ENCODE measurements around the gene GPS1.
A peak's percentile ranks its signal among the peaks of the same experiment; 100 is the strongest.

Gene GPS1

DNA sequence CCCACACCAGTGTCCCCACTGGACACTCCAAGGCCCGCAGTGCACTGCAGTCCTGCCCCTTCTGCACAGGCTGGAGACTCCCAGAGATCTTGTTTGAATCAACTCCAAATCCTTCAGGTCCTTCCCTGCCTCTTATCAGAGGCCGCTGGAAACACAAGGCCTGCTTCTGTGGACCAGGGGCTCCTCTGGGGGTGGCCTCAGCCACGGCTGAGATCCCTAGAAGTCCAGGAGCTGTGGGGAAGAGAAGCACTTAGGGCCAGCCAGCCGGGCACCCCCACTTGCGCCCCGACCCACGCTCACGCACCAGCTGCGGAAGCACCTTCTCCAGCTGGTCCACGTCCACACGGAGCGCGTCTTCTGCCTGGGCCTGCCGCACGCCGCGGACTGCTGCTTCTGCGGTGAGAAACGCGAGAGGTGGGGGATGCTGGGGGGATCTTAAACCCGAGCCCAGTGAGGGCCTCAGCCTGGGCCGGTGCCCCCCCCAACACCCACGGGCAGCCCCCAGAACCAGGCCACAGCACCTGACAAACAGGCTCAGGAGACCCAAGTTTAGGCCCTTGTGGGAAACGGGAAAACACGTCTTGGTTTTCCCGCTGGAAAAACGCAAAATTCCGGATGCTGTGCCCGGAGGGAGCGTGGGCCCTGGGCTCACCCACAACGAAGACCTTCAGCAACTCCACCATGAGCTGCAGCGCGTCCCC lies 32.6 kb upstream of the GPS1 start:
- DNase-seq (no peak), ATAC-seq (replicated peaks) (no peak)
- Mint-ChIP-seq H3K36me3 (peaks cover 3 to 4% of the 10 kb centered on the region in 2 donors), H3K4me1 (peaks cover 22 to 31% of the 10 kb centered on the region in 2 donors), H3K9me3 (no peaks in the 10 kb centered on the region), H3K27me3 (no peaks in the 10 kb centered on the region), H3K27ac (no peak overlapping the region), H3K4me3 (no peak overlapping the region)

- H3K4me3 Mint-ChIP-seq, result peak overlapping the region in 1 of 2 donors; percentile 23
- H3K27ac Mint-ChIP-seq, result no peak overlapping the region
- DNase-seq, result peak; percentile 51
Observed at GRCh38 chr17:82019690-82020571, 31.8 kb upstream of the GPS1 start.

GRCh38 chr17:82020572-82021106 lies 31.1 kb upstream of the GPS1 start:
- Mint-ChIP-seq H3K27me3 (no peaks in the 10 kb centered on the region), H3K36me3 (peaks cover 5 to 7% of the 10 kb centered on the region in 2 donors), H3K27ac (no peak overlapping the region), H3K9me3 (no peaks in the 10 kb centered on the region), H3K4me1 (peaks cover 23 to 33% of the 10 kb centered on the region in 2 donors), H3K4me3 (peak overlapping the region in 1 of 2 donors; percentile 23)
- DNase-seq (no peak), ATAC-seq (replicated peaks) (no peak)

More at GRCh38 chr17:82019690-82020571, 31.8 kb upstream of the GPS1 start:
- Mint-ChIP-seq H3K36me3 (peaks cover 3 to 4% of the 10 kb centered on the region in 2 donors), H3K4me1 (peaks cover 23 to 33% of the 10 kb centered on the region in 2 donors), H3K27me3 (no peaks in the 10 kb centered on the region), H3K9me3 (no peaks in the 10 kb centered on the region)
- ATAC-seq (replicated peaks), result no peak

DNA sequence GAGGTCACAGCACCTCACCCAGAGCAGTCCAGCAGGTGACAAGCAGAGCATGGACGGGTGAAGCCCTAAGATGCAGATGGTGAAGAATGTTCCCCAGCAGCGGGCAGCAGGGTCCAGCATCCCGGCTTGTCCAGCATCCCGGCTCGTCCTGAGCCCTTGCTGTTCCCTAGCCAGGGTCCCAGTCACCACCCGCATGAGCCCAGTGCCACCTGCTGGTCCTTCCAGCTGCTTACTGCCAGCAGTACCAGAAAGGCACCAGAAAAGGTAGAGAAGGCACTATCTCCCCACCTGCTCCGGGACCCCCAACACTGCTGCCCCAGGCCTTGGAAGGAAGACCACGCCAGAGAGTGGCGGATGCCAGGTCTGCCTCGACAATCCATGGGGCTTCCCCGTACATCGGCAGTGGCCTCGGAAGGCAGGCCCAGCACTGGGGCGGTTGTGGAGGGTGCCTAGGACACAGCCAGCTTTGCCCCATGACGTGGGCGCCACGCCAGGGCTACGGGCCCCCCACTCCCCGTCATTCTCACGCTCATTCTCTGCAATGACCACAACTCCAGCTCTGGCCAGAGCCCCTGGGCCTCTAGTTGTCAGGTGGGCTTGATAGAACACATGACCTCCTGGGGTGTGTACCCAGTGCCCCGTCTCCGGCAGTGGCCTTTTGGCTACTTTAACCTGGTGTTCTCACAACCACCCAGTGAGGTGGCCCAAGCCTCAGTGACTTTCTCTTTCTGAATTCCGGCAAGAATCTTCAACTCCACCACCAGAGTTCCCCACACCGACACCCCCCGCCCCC lies 30.4 kb upstream of the GPS1 start:
- Mint-ChIP-seq H3K27ac (no peak overlapping the region), H3K4me3 (peak overlapping the region; percentile 88 to 91), H3K9me3 (no peaks in the 10 kb centered on the region), H3K4me1 (peaks cover 23 to 33% of the 10 kb centered on the region in 2 donors), H3K36me3 (peaks cover 7 to 9% of the 10 kb centered on the region in 2 donors), H3K27me3 (no peaks in the 10 kb centered on the region)
- DNase-seq, result peak; percentile 40
- ATAC-seq (replicated peaks), result no peak

GRCh38 chr17:82021900-82022309 lies 29.8 kb upstream of the GPS1 start:
- Mint-ChIP-seq H3K36me3 (peaks cover 7 to 14% of the 10 kb centered on the region in 2 donors), H3K9me3 (no peaks in the 10 kb centered on the region), H3K27ac (peak overlapping the region; percentile 14), H3K4me3 (peak overlapping the region; percentile 88 to 91), H3K4me1 (peaks cover 23 to 33% of the 10 kb centered on the region in 2 donors), H3K27me3 (peaks cover 0 to under 1% of the 10 kb centered on the region in 2 donors)
- DNase-seq (no peak), ATAC-seq (replicated peaks) (no peak)

DNA sequence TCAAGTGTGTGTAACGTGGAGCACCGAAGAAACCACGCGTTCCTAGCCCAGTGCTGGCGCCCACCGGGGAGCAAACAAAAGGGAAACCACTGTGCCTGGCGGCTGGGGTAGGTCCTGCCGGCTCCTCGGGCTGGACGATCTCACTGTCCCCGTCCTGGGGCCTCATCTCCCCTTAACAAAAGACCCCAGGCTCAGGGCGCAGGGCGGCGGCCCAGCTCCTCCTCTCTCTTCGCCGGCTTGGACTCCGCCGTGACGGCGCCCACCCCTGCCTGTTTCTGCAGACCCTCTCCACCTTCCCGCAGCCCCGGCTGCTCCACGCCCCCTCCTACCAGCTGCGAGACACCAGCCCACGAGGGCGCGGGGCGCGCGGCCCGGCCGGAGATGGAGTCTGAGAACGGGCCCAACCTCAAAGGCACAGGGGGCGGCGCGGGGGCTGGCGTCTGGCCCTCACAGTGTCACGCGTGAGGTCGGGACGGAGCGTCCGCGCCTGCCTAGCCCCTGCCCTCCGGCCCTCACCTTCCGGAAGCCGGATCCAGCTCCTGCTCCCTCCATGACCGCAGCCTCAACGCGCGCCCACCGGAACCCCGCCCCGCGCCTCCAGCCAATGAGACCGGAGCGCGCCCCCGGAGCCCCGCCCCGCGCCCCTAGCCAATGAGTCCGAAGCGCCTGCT lies 29.3 kb upstream of the GPS1 start, which contains the start of gene CENPX:
TSS of gene CENPX (minus strand) at position 569 of the 671 bp plus-strand sequence. CDS start at position 552, 17 bp downstream.
- Mint-ChIP-seq H3K9me3 (no peaks in the 10 kb centered on the region), H3K27me3 (peaks cover 0 to 6% of the 10 kb centered on the region in 2 donors), H3K4me1 (peaks cover 23 to 33% of the 10 kb centered on the region in 2 donors), H3K36me3 (peaks cover 13 to 19% of the 10 kb centered on the region in 2 donors), H3K4me3 (peak within 1 kb of the TSS; percentile 88 to 91), H3K27ac (peak within 1 kb of the TSS; percentile 76)
- ATAC-seq (replicated peaks) (peak; percentile 16 to 21), DNase-seq (no peak)

- Mint-ChIP-seq H3K27ac (peak within 1 kb of the TSS; percentile 76), H3K36me3 (peaks cover 15 to 22% of the 10 kb centered on the region in 2 donors)
Observed at GRCh38 chr17:82022981-82023446, 28.7 kb upstream of the GPS1 start, which contains the start of gene LRRC45. Gene LRRC45 (plus strand): TSS chr17:82023305. CDS start chr17:82023644, 339 bp downstream.

GRCh38 chr17:82023447-82024241 lies 28.1 kb upstream of the GPS1 start:
- DNase-seq (no peak), ATAC-seq (replicated peaks) (peak; percentile 2 to 5)
- Mint-ChIP-seq H3K4me1 (peaks cover 23 to 33% of the 10 kb centered on the region in 2 donors), H3K4me3 (peak overlapping the region; percentile 81 to 91), H3K27me3 (peaks cover 0 to 13% of the 10 kb centered on the region in 2 donors), H3K27ac (no peak overlapping the region), H3K9me3 (no peaks in the 10 kb centered on the region), H3K36me3 (peaks cover 15 to 22% of the 10 kb centered on the region in 2 donors)

More at GRCh38 chr17:82022981-82023446, 28.7 kb upstream of the GPS1 start, which contains the start of gene LRRC45:
- H3K4me1 Mint-ChIP-seq, result peaks cover 23 to 33% of the 10 kb centered on the region in 2 donors
- H3K9me3 Mint-ChIP-seq, result no peaks in the 10 kb centered on the region
- H3K27me3 Mint-ChIP-seq, result peaks cover 0 to 11% of the 10 kb centered on the region in 2 donors
- peak within 1 kb of the TSS; percentile 88 to 91 for H3K4me3 Mint-ChIP-seq
- DNase-seq (peak; percentile 100), ATAC-seq (replicated peaks) (peak; percentile 93 to 95)

GRCh38 chr17:82024859-82025258 lies 26.8 kb upstream of the GPS1 start:
- ATAC-seq (replicated peaks) (no peak), DNase-seq (no peak)
- Mint-ChIP-seq H3K36me3 (peaks cover 20 to 30% of the 10 kb centered on the region in 2 donors), H3K4me1 (peaks cover 26 to 41% of the 10 kb centered on the region in 2 donors), H3K9me3 (no peaks in the 10 kb centered on the region), H3K4me3 (no peak overlapping the region), H3K27ac (no peak overlapping the region), H3K27me3 (peaks cover 4 to 21% of the 10 kb centered on the region in 2 donors)

- Mint-ChIP-seq H3K27ac (peak overlapping the region; percentile 31), H3K27me3 (peaks cover 4 to 23% of the 10 kb centered on the region in 2 donors), H3K36me3 (peaks cover 20 to 30% of the 10 kb centered on the region in 2 donors), H3K4me1 (peaks cover 25 to 38% of the 10 kb centered on the region in 2 donors), H3K4me3 (no peak overlapping the region), H3K9me3 (no peaks in the 10 kb centered on the region)
- DNase-seq (no peak), ATAC-seq (replicated peaks) (no peak)
Observed at GRCh38 chr17:82025401-82026107, 26.1 kb upstream of the GPS1 start.

- peaks cover 4 to 23% of the 10 kb centered on the region in 2 donors for H3K27me3 Mint-ChIP-seq
- peaks cover 13 to 24% of the 10 kb centered on the region in 2 donors for H3K4me1 Mint-ChIP-seq
- H3K9me3 Mint-ChIP-seq, result no peaks in the 10 kb centered on the region
- DNase-seq (no peak), ATAC-seq (replicated peaks) (no peak)
- H3K27ac Mint-ChIP-seq, result no peak overlapping the region
- no peak overlapping the region for H3K4me3 Mint-ChIP-seq
- H3K36me3 Mint-ChIP-seq, result peaks cover 21 to 30% of the 10 kb centered on the region in 2 donors
Observed at GRCh38 chr17:82028246-82028645, 23.5 kb upstream of the GPS1 start.

GRCh38 chr17:82028966-82029365 lies 22.7 kb upstream of the GPS1 start:
- peaks cover 4 to 23% of the 10 kb centered on the region in 2 donors for H3K27me3 Mint-ChIP-seq
- peak overlapping the region in 1 of 2 donors; percentile 89 for H3K4me3 Mint-ChIP-seq
- peaks cover 10 to 20% of the 10 kb centered on the region in 2 donors for H3K4me1 Mint-ChIP-seq
- no peak overlapping the region for H3K27ac Mint-ChIP-seq
- ATAC-seq (replicated peaks) (no peak), DNase-seq (no peak)
- H3K36me3 Mint-ChIP-seq, result peaks cover 21 to 30% of the 10 kb centered on the region in 2 donors
- no peaks in the 10 kb centered on the region for H3K9me3 Mint-ChIP-seq
